ENCODE measurements around the gene FXYD2. TPM values are rescaled to one million over a fixed set of nuclear protein-coding genes. Genes with fewer than 3 reads are reported as not detected.

FXYD2 gene
- total RNA-seq, 1 donor from 2014 or later, result 40.8 TPM

- H3K27ac Mint-ChIP-seq, result no peak overlapping the region
- no peak overlapping the region for H3K4me3 Mint-ChIP-seq
- H3K4me1 Mint-ChIP-seq (ENCODE audit: unreplicated experiment), result no peaks in the 10 kb centered on the region
- TF ChIP-seq CTCF (conservative IDR thresholded peaks at IDR 0.05), result peak; percentile 96
- H3K27me3 Mint-ChIP-seq, result no peaks in the 10 kb centered on the region
- H3K9me3 Mint-ChIP-seq, result peaks cover 4% of the 10 kb centered on the region
- peak; percentile 84 for DNase-seq (ENCODE audit: extremely low spot score, unreplicated experiment)
- H3K36me3 Mint-ChIP-seq, result peaks cover 3% of the 10 kb centered on the region
Observed at GRCh38 chr11:117843666-117844484, 19.3 kb upstream of the FXYD2 start.

- peaks cover 14% of the 10 kb centered on the region for H3K27me3 Mint-ChIP-seq
Observed at GRCh38 chr11:117842131-117842941, 17.8 kb upstream of the FXYD2 start.

GRCh38 chr11:117841551-117842031, 17.0 kb upstream of the FXYD2 start:
- Mint-ChIP-seq H3K4me1 (ENCODE audit: unreplicated experiment) (no peaks in the 10 kb centered on the region), H3K9me3 (no peaks in the 10 kb centered on the region), H3K4me3 (no peak overlapping the region), H3K36me3 (no peaks in the 10 kb centered on the region), H3K27ac (no peak overlapping the region), H3K27me3 (peaks cover 14% of the 10 kb centered on the region)
- DNase-seq (ENCODE audit: extremely low spot score, unreplicated experiment), result peak; percentile 40
- no peak for TF ChIP-seq CTCF (conservative IDR thresholded peaks at IDR 0.05)

More at GRCh38 chr11:117842131-117842941, 17.8 kb upstream of the FXYD2 start:
- peaks cover 4% of the 10 kb centered on the region for H3K9me3 Mint-ChIP-seq
- no peak for TF ChIP-seq CTCF (conservative IDR thresholded peaks at IDR 0.05)
- no peak overlapping the region for H3K27ac Mint-ChIP-seq
- H3K36me3 Mint-ChIP-seq, result peaks cover 3% of the 10 kb centered on the region
- no peak overlapping the region for H3K4me3 Mint-ChIP-seq
- DNase-seq (ENCODE audit: extremely low spot score, unreplicated experiment), result peak; percentile 32
- no peaks in the 10 kb centered on the region for H3K4me1 Mint-ChIP-seq (ENCODE audit: unreplicated experiment)

- H3K27ac Mint-ChIP-seq, result no peak overlapping the region
- no peaks in the 10 kb centered on the region for H3K36me3 Mint-ChIP-seq
- no peaks in the 10 kb centered on the region for H3K4me1 Mint-ChIP-seq (ENCODE audit: unreplicated experiment)
- no peak for TF ChIP-seq CTCF (conservative IDR thresholded peaks at IDR 0.05)
- no peak overlapping the region for H3K4me3 Mint-ChIP-seq
- DNase-seq (ENCODE audit: extremely low spot score, unreplicated experiment), result peak; percentile 42
- H3K27me3 Mint-ChIP-seq, result peaks cover 14% of the 10 kb centered on the region
- no peaks in the 10 kb centered on the region for H3K9me3 Mint-ChIP-seq
Observed at GRCh38 chr11:117840881-117841550, 16.5 kb upstream of the FXYD2 start.
